NCI-H510A treated with DMSO at 0.1 percent for 48 hours (cell line): ENCODE results near the gene IRAK2.
"Not testable (repeated sequence)": the region's sequence is repeated elsewhere in the genome, so short reads cannot be mapped to it uniquely, and the experiment has no call there.

ENCODE experiments used
- DNase-seq: peaks from one replicate; lab custom pipeline; 2025; lab: John Stamatoyannopoulos, UW

The IRAK2 gene, protein sequence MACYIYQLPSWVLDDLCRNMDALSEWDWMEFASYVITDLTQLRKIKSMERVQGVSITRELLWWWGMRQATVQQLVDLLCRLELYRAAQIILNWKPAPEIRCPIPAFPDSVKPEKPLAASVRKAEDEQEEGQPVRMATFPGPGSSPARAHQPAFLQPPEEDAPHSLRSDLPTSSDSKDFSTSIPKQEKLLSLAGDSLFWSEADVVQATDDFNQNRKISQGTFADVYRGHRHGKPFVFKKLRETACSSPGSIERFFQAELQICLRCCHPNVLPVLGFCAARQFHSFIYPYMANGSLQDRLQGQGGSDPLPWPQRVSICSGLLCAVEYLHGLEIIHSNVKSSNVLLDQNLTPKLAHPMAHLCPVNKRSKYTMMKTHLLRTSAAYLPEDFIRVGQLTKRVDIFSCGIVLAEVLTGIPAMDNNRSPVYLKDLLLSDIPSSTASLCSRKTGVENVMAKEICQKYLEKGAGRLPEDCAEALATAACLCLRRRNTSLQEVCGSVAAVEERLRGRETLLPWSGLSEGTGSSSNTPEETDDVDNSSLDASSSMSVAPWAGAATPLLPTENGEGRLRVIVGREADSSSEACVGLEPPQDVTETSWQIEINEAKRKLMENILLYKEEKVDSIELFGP

DNA sequence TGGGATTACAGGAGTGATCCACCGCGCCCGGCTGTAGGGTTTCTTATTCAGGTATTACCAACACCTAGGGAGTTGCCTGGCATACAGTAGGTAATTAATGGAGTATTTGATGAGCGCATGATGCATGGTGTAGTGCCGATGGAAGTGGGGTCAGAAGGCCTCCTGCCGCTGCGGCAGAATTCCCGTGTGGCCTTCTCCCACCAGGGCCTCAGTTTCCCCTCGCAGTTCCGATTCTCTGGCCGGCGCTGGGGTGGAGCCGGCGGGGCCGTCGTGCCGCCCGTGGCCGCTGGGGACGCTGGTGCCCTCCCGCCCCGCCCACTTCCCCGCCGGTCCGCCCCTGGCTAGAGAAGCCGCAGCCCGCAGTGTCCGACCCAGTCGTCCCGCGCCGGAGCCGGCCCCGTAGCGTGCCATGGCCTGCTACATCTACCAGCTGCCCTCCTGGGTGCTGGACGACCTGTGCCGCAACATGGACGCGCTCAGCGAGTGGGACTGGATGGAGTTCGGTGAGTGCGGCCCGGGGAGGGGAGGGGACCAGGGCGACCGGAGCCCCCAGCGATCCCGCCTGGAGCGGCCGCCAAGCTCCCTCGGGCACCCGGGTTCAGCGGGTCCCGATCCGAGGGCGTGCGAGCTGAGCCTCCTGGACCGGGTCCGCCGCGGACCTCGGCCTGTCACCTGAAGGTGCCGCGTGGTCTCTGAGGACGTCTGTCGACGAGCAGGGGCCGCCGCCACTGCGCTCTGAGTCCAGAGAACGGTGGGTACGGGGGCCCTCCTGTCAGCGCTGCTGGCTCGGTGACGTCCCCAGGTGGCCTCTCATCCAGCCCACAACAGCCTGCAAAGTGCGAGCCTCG, at the start of gene IRAK2:
IRAK2 (plus strand) TSS at position 374 of the 848 bp plus-strand sequence; CDS start at position 410, 36 bp downstream.
- no peak for DNase-seq

DNA sequence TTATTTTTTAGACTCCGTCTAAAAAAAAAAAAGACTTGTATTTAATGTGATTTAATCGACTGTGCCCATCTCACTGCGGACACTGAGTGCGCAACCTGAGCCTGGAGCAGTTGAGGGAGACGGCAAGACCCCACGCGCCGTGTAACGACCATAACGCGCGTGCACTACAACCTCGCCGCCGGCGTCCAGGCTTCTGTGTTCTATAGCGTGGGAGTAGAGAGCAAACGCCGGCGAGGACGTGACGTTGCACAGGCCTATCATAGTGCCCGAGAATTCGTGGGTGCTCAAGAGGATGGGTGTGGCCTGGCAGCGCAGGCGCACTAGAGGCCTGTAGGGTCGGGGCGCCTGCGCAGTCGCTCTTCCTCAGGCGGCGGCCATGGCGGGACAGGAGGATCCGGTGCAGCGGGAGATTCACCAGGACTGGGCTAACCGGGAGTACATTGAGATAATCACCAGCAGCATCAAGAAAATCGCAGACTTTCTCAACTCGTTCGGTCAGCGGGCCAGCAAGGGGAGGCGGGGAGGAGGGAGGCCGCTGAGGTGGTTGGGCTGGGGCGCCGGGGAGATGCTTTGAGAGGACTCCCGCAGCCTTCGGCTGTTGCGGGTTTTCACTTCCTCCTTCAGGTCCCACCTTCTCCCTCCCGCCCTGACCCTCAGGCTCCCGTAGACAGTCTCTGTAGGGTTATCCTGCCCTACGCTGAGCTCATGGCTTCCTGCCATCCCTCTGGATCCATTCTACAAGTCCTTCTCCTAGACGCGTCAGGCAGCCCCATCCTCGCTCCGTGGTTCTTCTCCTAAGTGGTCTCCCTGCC, 49.2 kb upstream of the IRAK2 start, which contains the start of gene BRK1:
BRK1 (plus strand) TSS at position 350 of the 812 bp plus-strand sequence; CDS start at position 377, 27 bp downstream.
- DNase-seq = peak; percentile 83

DNA sequence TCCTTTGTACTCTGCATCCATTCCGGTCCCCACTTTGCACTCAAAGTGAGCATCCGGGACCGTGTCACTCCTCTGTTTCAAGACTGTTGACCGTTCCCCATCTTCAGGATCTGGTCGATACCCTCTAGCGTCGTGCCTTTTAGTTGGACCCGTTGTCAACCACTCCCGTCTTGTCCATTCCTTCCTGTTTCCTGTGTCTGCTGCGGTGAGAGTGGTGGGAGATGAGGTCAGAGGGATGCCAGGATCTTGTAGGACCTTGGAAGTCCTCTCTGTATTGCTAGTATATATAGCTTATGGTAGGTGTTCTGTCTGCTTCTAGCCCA, 48.6 kb upstream of the IRAK2 start:
- no peak for DNase-seq

DNA sequence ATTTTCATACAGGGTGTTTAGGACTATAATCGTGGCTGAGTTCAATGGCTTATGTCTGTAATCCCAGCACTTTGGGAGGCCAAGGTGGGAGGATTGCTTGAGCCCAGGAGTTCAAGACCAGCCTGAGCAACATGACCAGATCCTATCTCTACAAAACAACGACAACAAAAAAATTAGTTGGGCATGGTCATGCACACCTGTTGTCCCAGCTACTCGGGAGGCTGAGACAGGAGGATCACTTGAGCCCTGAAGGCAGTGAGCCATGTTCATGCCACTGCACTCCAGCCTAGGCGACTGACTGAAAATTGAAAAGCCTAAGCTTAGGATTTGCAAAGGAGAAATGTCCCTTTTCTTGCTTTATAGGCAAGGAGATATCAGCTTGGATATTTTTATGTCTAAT, 47.8 kb upstream of the IRAK2 start:
- DNase-seq = no peak

DNA sequence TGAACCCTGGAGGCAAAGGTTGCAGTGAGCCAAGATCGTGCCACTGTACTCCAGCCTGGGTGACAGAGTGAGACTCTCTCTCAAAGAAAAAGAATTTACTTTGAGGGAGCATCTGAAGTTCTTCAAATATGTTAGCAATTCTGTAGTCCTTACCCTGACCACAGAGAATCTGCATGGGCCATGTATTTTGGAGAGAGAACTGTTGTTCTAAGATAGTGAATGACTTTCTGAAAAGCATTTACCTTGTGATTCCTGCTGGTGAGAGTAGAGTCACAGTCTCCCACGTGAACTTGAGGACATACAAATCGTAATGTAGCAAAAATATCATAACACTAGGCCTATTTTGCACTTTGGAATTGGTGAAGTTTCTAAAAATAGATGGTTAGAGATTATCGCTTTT, 45.3 kb upstream of the IRAK2 start:
- no peak for DNase-seq

DNA sequence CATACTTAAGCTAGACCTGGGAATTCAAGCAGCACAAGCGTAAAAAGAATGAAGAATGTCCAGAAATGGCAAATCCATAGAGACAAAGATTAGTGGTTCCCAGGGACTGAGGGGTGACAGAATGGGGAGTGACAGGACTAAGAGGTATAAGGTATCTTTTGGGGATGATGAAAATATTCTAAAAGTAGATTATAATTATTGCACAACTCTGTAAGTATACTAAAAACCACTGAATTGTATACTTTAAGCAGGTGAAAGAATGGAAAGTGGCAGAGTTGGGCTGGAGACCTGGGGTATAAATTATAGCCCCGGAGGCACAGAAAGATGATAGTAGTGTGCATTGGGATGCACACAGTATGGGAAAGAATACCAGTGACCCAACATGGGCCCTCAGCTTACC, 43.7 kb upstream of the IRAK2 start:
- DNase-seq = no peak

DNA sequence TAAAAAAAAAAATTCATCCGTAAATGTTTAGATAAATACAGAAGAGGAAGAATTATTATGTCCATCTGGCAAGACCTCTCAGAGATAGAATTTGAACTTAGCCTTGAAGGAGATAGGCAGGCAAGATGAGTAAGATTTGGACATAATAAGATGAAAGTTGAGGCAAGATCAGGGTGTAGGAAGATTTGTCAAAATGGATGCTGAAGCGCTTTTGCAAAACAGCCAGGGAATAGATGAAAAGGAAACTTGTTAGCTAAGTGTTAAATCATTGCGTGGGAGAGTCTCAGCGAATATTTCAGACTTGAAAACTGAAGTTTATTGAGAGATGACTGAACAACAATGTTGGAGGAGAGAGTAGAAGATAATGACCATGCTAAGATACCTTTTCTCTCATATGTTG, 42.0 kb upstream of the IRAK2 start:
- no peak for DNase-seq

DNA sequence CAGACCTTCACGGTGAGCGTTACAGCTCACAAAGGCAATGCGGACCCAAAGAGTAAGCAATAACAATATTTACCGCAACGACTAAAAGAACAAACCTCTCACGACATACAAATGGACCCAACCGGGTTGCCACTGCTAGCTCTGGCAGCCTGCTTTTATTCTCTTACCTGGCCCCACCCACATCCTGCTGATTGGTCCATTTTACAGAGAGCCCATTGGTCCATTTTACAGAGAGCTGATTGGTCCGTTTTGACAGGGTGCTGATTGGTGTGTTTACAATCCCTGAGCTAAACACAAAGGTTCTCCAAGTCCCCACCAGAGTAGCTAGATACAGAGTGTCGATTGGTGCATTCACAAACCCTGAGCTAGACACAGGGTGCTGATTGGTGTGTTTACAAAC, 28.8 kb upstream of the IRAK2 start:
- not testable (repeated sequence) for DNase-seq

DNA sequence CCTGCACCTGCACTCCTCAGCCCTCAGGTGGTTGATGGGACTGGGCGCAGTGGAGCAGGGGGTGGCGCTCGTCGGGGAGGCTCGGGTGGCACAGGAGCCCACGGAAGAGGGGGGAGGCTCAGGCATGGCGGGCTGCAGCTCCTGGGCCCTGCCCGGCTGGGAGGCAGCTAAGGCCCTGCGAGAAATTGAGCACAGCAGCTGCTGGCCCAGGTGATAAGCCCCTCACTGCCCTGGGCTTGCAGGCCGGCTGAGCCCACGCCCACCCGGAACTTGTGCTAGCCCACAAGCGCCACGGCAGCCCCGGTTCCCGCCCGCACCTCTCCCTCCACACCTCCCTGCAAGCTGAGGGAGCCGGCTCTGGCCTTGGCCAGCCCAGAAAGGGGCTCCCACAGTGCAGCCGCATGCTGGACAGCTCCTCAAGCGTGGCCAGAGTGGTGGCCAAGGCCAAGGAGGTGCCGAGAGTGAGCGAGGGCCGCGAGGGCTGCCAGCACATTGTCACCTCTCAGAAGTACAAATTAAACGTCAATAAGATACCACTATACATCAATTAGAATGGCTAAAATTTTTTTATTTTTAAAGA, 28.2 kb upstream of the IRAK2 start:
- no peak for DNase-seq

DNA sequence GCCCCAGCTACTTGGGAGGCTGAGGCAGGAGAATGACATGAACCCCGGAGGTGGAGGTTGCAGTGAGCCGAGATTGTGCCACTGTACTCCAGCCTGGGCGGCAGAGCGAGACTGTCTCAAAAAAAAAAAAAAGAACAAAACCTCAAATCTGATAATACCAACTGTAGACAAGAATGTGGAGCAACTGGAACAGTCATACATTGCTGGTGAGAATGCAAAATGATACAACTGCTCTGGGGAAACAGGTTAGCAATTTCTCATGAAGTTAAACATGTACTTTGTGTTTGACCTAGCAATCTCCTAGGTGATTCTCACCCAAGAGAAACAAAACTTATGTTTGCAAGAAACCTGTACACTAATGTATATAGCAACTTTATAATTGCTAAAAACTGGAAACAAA, 27.5 kb upstream of the IRAK2 start:
- no peak for DNase-seq

DNA sequence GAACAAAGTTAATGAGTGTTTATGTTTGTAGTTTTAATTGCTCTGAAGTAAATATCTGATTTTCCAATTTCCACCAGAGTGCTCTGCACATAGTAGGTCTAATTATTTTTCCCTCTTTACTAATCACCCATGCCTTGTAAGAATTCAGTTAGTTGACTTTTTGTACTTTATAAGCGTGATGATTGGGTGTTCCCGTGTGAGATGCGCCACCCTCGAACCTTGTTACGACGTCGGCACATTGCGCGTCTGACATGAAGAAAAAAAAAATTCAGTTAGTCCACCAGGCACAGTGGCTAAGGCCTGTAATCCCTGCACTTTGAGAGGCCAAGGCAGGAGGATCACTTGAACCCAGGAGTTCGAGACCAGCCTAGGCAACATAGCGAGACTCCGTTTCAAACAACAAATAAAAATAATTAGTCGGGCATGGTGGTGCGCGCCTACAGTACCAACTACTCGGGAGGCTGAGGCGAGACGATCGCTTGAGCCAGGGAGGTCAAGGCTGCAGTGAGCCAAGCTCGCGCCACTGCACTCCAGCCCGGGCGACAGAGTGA, 23.6 kb upstream of the IRAK2 start:
- DNase-seq = no peak

DNA sequence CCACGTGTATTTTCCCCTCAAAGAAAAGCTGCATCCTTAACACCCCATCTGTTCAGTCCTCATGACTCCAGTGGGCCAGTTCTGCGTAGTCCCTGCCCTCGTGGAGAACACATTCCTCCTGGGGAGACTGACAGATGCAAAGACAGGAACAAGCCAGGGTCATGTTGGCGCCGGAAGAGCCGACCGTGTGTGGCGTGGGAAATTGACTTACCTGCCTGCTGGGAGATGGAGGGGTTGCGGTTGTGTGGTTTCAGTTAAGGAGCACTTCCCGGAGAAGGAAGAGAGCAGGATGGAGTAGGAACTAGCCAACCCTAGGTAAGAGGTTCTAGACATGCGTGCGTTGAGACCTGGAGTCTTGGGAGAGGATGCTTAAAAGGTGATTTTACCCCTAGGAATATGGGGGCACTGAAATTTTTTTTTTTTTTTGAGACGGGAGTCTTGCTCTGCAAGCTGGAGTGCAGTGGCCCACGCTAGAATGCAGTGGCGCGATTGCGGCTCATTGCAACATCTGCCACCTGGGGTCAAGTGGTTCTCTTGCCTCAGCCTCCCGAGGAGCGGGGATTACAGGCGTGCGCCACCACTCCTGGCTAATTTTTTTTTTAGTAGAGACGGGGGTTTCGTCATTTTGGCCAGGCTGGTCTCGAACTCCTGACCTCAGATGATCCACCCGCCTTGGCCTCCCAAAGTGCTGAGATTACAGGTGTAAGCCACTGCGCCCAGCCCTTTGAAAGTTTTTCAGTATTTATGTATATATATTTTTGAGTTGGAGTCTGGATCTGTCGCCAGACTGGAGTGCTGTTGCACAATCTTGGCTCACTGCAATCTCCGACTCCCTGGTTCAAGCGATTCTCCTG, 21.8 kb upstream of the IRAK2 start:
- DNase-seq = no peak

DNA sequence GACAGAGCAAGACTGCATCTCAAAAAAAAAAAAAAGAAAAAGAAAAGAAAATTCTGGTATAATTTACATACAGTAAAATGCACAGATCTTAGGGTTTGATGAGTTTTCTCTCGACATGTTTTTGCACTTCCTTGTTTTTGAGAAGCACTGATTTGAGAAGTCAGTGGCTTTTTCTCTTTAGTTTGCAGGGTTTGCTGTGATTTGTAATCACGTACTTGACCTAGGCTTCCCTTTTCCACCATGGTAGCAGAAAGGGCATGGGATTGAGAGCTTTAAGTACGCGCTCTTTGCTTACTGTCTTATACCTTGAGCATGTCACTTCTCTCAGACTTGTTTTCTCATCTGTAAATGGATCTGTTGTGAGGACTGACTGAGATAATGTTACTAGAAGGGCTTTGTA, 19.0 kb upstream of the IRAK2 start:
- no peak for DNase-seq

DNA sequence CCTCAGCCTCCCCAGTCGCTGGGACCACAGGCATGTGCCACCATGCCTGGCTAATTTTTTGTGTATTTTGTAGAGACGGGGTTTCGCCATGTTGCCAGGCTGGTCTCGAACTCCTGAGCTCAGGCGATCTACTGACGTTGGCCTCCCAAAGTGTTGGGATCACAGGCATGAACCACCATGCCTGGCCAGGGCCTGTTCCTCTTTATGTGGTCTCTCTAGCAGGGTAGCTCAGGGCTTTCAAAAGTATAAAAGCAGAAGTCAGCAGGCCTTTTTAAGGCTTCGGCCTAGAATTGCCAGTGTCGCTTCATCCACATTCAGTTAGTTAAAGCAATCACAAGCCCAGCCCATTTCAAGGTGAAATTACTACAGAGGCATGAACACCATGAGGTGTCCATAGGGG, 15.5 kb upstream of the IRAK2 start:
- DNase-seq = no peak

DNA sequence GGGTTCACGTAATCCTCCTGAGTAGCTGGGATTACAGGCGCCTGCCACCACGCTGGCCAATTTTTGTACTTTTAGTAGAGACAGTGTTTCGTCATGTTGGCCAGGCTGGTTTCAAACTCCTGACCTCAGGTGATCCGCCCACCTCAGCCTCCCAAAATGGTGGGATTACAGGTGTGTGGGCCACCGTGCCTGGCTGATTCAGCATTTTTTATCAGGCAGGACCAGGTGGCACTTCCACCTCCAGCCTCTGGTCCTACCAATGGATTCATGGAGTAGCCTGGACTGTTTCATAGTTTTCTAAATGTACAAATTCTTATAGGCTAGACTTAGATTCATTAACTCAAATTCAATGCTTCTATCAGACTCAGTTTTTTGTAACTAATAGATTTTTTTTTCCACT, 13.7 kb upstream of the IRAK2 start:
- DNase-seq = no peak

DNA sequence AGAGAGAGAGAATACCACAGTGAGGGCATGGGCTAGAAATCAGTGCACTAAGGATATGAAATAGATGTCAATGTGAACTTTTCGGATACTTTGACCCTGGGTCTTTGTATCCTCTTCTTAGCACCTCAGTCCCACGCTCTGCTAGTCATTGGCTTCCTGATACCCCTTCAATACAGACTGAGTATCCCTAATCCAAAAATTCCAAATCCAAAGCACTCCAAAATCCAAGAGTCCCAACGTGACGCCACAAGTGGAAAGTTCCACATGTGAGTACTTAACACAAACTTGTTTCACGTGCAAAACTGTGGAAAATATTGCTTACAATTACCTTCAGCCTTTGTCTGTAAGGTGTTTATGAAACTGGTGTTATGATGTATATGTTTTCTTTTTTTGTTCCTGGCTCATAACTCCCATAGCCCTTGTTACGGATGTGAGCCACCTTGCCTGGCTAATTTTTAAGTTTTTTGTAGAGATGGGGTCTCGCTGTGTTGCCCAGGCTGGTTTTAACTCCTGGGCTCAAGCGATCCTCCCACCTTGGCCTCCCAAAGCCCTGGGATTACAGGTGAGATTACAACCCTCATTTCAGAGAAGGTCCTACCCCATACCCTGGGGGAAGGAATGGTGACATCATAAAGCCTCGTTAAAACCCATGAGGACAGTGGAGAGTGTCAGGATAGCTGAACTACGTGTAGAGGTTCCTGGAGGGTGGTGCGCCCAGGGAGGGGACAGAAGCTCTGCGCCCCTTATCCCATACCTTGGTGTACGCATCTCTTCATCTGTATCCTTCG, 10.2 kb upstream of the IRAK2 start:
- no peak for DNase-seq

DNA sequence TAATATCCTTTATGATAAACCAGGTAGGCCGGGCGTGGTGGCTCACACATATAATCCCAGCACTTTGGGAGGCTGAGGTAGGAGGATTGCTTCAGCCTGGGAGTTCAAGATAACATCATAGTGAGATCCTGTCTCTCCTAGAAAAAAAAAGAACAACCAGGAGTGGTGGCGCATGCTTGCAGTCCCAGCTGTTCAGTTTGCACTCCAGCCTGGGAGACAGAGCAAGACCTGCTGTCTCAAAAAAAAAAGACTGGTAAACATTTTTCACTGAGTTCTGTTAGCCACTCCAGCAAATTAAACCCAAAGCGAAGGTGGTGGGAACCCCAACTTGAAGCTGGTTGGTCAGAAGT, 9.6 kb upstream of the IRAK2 start:
- no peak for DNase-seq

DNA sequence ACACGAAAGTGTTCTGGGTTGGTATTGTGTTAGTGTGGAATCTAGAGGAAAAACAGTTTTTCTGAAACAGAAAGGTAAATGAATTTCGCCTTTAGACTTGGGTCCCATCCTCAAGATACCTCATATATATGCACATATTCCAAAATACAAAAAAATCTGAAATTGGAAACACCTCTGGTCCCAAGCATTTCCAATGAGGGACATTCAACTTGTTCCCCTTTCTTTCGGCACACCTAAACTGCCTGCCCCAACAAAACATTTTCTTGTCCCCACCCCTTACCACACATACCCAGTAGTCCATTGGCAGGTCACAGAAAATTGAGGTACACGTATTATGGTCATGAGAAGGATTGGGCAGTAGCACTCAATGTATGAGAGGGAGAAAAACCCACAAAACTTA, 9.1 kb upstream of the IRAK2 start:
- no peak for DNase-seq

DNA sequence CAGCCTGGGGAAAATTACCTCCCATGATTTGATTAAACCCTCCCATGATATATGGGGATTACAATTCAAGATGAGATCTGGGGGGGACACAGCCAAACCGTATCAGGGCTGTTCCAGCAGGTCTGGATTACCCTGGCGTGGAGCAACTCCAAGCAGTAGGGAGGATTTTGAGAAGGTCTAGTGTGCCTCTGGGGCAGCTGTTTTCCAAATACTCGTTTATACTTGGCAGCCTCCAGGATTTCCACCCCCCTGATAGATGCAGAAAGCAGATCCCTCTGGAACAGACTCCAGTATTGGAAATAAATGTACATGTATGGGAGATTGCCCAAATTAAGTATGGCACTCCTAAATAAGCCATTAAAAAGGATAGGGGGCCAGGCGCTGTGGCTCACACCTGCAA, 7.7 kb upstream of the IRAK2 start:
- no peak for DNase-seq

DNA sequence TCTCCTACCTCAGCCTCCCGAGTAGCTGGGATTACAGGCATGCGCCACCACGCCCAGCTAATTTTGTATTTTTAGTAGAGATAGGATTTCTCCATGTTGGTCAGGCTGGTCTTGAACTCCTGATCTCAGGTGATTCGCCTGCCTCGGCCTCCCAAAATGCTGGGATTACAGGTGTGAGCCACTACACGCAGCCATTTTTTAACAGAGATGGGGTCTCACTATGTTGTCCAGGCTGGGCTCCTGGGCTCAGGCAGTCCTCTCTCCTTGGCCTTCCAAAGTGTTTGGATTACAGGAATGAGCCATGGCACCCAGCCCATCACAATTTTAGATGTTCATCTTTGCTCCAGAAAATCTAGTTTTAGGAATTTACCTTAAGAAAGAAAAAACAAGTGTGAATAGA, 6.2 kb upstream of the IRAK2 start:
- DNase-seq = not testable (repeated sequence)
